Urinary bladder (tissue), 4 donors: ENCODE measurements around the gene NHSL2. TPM values are rescaled to one million over a fixed set of nuclear protein-coding genes. Genes with fewer than 3 reads are reported as not detected.

Experiments
- DNase-seq: peaks from one replicate; pipeline ENCODE4 v3.0.0-alpha.2; 2015; ENCODE audit errors: extremely low spot score
- H3K27ac ChIP-seq: one replicate; pipeline ENCODE4 v1.5.1; 2013; ENCODE audit warnings: low read depth, mild to moderate bottlenecking, moderate library complexity
- H3K36me3 ChIP-seq: one replicate; pipeline ENCODE4 v1.6.1; 2013; ENCODE audit warnings: mild to moderate bottlenecking, moderate library complexity; ENCODE audit not compliant: insufficient read depth
- H3K4me1 ChIP-seq: one replicate; pipeline ENCODE4 v1.6.1; 2013; ENCODE audit warnings: mild to moderate bottlenecking, moderate library complexity; ENCODE audit not compliant: insufficient read depth
- H3K4me3 ChIP-seq: one replicate; pipeline ENCODE4 v1.5.1; 2013; ENCODE audit warnings: low read depth, low read length
- WGBS: extraction: QIAGEN DNeasy Blood & Tissue Kit; methylation state at CpG from one replicate; pipeline ENCODE4 v1.1.7; 2013; 5-methylcytosine and 5-hydroxymethylcytosine counted together
- polyA plus RNA-seq: library from polyadenylated mRNA; stranded (reverse); fragments of 200-250 nt; gene quantifications from one replicate; pipeline ENCODE4 v1.2.3, GENCODE V29; 2013
- total RNA-seq: library from RNA; depleted of rRNA; stranded (reverse); fragments of >200 nt; gene quantifications from one replicate; pipeline ENCODE4 v1.2.3, GENCODE V29; 2014
- donor health status: healthy with polysubstance abuse.
- donor health status: healthy.

Gene NHSL2
- total and polyA plus RNA-seq, 2 donors: 9.7 to 14.4 TPM

DNA sequence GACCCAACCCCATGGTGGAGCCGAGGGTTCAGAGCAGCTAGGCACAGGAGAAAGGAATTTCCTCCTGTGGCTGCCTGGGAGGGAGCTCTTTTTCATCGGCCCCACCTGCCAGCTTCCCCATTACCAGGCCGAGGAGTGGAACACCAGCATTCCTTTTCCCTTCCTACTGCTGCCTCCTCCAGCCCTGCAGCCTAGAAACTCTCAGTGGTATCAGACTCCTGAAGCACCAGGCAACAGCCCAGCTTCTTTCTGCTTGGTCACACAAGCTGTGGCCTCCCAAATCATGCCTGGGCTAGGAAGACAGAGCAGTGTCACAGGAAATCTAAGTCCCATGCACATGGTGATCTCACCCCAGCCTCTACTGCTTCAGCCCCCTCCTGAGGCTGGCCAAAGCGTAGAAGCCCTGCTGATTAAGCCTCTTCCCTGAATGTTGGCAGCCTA is 191.0 kb downstream of the NHSL2 start:
- H3K4me1 ChIP-seq: no peaks in the 10 kb centered on the region
- WGBS: 48% methylated on average over 4 of the region's 4 CpGs
- H3K27ac ChIP-seq: no peak overlapping the region
- no peak overlapping the region for H3K4me3 ChIP-seq
- no peaks in the 10 kb centered on the region for H3K36me3 ChIP-seq
- DNase-seq: no peak

DNA sequence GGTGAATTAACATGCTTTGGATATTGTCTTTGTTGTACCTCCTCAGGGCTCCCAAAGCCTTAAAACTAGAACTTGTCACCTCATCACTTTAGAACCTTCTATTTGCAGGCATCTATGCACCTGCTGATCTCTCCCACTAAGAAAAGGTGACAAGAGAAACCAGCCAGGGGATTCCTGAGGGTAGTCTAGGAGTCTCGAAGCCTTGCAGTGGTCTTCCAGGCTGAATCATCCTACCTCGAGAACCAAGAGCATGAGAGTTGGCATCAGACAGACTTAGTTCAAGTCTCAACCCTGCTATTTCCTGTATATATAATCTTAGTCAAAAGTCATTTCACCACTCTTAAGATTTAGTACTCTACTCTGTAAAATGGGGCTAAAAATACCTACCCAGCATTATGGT is 191.5 kb downstream of the NHSL2 start:
- Histone ChIP-seq H3K27ac (no peak overlapping the region), H3K36me3 (no peaks in the 10 kb centered on the region), H3K4me3 (no peak overlapping the region), H3K4me1 (no peaks in the 10 kb centered on the region)
- DNase-seq: no peak
- 68% methylated on average over 2 of the region's 2 CpGs for WGBS

DNA sequence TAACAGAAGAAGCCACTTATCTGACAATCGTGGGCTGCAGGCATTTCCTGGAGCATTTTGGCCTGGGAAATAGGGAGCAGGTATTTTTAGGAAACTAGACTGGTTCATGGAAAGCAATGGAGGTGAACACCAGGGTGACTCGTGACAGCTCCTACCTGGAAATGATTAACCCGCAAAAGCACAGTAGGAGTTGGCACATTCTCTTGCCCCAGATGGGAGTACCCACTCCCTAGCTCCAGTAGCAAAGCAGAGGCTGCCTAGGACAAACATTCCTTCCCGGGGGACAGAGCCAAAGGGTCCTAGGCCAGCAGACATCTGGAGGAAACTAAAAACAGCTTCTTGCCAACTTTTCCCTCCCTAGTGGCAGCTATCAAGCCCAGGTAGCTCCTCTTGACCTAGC is 192.1 kb downstream of the NHSL2 start:
- no peak for DNase-seq
- WGBS: 70% methylated on average over 4 of the region's 4 CpGs
- H3K4me1 ChIP-seq: no peaks in the 10 kb centered on the region
- no peak overlapping the region for H3K27ac ChIP-seq
- H3K4me3 ChIP-seq: no peak overlapping the region
- no peaks in the 10 kb centered on the region for H3K36me3 ChIP-seq

DNA sequence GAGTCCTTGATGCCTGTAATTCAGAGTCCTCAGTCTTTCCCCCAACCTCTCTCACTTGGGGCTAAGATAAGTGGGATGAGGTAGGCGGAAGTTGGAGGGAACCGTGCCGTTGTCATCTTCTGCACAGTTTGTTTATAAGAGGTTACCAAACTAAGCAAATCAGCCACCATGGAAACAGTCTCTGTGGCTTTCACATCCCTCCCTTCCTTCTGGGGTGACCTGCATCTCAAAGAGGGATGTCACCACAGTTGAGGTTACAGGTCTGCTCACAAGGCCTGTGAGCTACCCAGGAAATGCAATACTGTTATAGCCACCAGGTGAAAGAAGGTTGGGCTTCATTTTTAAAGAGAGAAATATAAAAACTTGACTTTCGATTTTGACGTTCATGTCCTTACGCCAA is 194.8 kb downstream of the NHSL2 start:
- 72% methylated on average over 6 of the region's 6 CpGs for WGBS
- H3K36me3 ChIP-seq: no peaks in the 10 kb centered on the region
- H3K27ac ChIP-seq: no peak overlapping the region
- DNase-seq: no peak
- H3K4me1 ChIP-seq: no peaks in the 10 kb centered on the region
- H3K4me3 ChIP-seq: no peak overlapping the region

DNA sequence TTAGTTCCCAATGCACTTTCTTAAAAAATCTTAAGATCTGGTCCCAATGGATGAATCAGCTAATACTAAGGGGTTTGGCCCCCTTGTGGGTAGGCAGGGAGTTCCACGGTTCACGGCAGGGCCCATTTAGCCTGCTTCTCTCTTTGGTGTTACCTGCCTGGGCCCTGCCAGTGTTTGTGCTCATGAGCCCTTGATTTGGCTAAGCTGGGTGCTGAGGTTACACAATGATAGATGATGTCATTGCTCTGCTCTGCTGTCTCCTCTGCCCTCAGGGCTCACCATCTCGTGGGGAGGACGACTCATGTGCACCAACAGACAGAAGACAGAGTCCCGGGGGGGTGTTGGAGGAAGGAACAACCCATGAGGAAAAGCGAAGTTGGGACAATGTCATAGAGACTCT is 196.7 kb downstream of the NHSL2 start:
- no peak for DNase-seq
- Histone ChIP-seq H3K36me3 (no peaks in the 10 kb centered on the region), H3K27ac (no peak overlapping the region), H3K4me3 (no peak overlapping the region), H3K4me1 (no peaks in the 10 kb centered on the region)
- 81% methylated on average over 6 of the region's 6 CpGs for WGBS

DNA sequence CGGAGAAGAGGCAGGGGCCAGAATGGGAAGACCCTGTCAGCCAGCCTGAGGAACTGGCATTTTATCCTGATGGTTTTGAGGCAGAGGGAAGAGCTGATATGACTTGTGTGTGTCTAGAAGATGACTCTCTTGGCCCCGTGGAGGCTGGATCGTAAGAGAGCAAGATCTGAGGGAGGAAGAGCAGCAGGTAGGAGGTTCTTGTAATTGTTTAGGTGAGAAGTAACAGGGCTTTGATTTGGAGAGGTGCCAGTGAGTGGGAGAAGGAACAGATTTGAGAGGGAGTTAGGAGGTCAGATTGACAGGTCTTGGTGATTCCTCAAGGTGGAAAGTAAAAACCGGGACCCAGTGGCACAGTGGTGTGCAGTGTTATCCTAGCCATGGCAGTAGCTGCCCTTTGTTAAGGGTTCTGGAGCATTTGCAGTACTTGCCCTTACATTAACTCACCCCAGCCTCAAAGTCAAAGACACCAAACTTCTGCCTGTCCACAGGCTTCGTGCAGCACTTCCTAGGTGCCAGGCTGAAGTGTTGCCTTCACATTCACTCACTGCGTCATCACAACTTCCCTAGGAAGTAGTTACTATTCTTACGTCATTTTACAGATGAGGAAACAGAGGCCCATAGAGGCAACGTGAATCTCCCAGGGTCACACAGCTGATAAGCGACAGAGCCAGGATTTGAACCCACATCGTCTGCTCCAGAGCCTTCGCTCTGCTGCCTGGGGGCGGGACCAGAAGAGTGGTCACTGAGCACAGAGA is 197.4 kb downstream of the NHSL2 start:
- 88% methylated on average over 12 of the region's 12 CpGs for WGBS

DNA sequence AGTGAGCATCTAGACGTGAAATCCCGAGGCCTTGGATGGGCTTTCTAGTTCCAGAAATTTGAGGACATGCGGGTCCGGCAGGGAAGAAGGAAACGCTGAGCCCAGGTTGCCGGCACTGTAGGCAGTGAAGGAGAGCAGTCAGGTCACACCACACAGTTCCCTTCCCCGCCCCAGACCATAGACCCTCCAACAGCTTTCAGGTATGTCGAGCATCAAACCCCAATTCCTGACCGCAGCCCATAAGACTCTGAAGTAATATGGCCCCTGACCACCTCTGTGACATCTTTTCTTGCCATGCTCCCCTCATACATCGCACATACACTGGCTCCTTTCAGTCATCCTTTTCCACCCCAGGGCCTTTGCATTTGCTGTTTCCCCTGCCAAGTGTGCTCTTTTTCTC is 198.0 kb downstream of the NHSL2 start:
- WGBS: 95% methylated on average over 10 of the region's 10 CpGs
- no peak overlapping the region for H3K27ac ChIP-seq
- no peaks in the 10 kb centered on the region for H3K4me1 ChIP-seq
- DNase-seq: no peak
- H3K4me3 ChIP-seq: no peak overlapping the region
- H3K36me3 ChIP-seq: no peaks in the 10 kb centered on the region

More for the DNA sequence above, 197.4 kb downstream of the NHSL2 start:
- no peak overlapping the region for H3K27ac ChIP-seq
- no peaks in the 10 kb centered on the region for H3K36me3 ChIP-seq
- no peak overlapping the region for H3K4me3 ChIP-seq
- no peak for DNase-seq
- no peaks in the 10 kb centered on the region for H3K4me1 ChIP-seq

DNA sequence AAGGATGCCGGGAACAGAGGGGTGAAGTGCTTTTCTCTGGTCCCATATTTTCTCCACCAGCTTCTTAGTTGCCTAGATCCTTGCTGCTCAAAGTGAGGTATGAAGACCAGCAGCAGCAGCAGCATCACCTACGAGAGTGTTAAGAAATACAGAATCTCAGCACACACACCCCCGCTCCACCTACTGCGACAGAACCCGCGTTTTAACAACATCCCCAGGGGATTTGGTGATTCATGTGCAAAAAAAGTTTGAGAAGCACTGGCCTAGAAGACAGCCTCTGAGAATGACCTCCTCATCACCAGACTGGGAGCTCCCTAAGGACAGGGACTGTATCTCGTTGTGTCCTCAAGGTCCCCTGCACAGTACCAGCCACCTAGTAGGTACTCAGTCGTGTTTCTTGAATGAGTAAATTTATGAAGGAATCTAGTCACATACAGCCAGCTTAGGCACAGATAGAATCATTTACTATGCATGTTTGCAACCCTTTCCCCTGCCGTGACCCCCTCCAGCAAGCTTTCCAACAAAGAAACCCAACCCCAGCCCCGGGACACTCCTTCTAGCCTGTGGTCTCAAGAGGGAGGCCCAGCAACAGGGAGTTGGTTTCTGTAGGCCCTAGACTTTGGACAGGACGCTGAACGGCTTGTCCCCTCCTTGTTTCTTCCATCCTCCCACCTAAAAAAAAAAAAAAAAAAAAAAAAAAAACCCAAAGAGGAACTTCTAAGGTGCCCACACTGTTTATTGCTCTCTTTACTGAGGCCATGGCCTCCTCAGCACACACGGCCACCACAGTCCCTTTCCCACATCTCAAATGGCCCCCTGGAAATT is 199.6 kb downstream of the NHSL2 start:
- no peak overlapping the region for H3K27ac ChIP-seq
- H3K36me3 ChIP-seq: no peaks in the 10 kb centered on the region
- no peak for DNase-seq
- WGBS: 67% methylated on average over 13 of the region's 13 CpGs
- no peak overlapping the region for H3K4me3 ChIP-seq
- no peaks in the 10 kb centered on the region for H3K4me1 ChIP-seq

DNA sequence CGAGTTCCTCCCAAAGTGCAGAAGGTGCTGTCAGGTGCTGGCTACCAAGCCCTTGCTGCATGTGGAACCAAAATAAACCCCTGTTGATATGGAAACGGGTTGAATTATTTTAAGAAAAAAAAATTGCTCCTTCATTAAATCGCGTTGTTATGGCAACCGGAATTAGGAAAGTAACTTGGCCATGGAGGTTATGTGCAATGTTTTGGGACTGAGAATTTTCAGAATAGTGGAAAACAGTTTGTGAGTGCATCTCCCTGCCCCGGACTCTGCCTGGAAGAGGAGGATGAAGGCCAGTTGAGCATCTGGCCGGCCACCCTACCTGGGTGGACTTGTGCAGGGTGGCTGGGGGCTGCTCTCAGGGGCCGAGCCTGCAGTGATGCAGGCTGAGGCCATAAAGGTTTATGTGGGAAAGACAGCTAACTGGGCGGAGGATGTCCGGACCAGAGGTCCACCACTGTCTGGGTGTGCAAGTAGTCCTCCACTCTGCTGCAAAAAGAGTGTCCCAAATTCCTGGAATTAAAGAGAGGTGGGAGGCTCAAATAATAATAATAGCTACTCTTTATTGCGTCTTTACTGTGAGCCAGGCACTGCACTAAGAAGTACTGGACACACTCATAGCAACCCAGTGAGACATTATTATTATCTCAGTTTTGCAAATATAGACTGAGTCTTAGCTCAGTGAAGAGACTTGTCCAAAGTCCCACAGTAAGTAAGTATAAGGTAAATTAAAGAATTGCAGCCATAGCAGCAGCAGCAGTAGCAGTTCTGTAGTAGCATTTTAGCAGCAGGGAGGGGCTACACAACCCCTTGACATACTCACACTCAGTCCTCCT is 200.4 kb downstream of the NHSL2 start:
- WGBS: 89% methylated on average over 11 of the region's 11 CpGs
- H3K4me3 ChIP-seq: no peak overlapping the region
- no peaks in the 10 kb centered on the region for H3K4me1 ChIP-seq
- DNase-seq: no peak
- no peak overlapping the region for H3K27ac ChIP-seq
- H3K36me3 ChIP-seq: no peaks in the 10 kb centered on the region

DNA sequence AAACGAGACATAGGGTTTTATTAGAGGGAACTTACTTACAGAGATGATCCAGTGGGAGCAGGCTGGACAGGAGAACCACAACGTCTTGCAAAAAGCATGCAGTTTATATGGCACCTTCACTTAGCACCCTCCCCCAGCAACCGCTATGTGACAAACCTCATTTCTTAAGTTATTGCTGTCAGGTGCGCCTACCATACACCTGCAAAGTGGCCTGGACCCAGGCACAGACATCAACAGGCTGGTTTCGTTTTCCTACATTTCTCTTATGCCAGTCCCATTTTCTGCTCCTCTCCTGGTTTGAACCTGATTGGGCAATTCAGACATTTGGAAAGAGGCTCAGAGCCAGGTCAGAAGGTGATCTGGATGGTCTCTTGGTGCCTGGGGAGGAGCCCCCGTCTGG is 202.8 kb downstream of the NHSL2 start:
- WGBS: 88% methylated on average over 6 of the region's 6 CpGs
- no peak overlapping the region for H3K4me3 ChIP-seq
- H3K27ac ChIP-seq: no peak overlapping the region
- no peaks in the 10 kb centered on the region for H3K36me3 ChIP-seq
- no peak for DNase-seq
- no peaks in the 10 kb centered on the region for H3K4me1 ChIP-seq

DNA sequence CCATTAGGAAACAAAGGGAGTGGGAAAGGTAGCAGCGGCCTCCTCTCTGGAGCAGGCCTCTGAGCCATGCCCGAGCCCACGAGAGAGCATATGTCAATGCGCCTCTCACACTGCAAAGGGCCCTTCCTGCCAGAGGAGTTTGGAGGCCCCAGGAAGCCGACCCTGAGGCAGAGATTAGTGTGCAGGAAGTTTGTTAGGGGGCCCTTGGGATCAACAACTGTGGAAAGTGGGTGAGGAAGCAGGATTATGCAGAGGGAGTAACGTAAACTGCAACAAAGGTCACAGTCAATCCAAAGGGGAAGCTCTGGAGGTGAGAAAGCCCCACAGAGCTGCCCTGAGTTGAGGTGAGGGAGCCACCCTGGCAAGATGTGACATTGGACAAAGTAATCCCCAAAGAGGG is 203.7 kb downstream of the NHSL2 start:
- DNase-seq: no peak
- 55% methylated on average over 6 of the region's 6 CpGs for WGBS
- H3K27ac ChIP-seq: peak overlapping the region; percentile 70
- no peaks in the 10 kb centered on the region for H3K36me3 ChIP-seq
- no peak overlapping the region for H3K4me3 ChIP-seq
- no peaks in the 10 kb centered on the region for H3K4me1 ChIP-seq

DNA sequence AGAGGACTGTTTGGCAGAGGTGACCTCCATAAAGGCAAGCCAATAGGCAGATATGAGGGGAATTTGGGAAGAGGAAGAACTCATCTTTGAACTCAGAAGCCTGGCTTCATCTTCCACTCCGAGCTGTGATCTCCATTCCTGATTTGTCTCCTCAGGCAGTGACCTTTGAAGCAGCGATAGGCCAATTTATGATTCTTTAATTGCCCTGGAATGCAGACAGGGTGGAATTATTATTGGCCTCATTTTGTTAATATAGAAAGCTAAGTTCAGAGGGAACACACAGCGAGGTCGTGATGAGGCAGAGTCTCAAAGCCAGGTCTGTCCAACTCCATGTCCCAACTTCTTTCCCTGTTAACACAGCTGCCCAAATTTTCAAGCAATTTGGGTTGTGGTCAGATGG is 204.2 kb downstream of the NHSL2 start:
- H3K4me1 ChIP-seq: no peaks in the 10 kb centered on the region
- DNase-seq: no peak
- H3K27ac ChIP-seq: peak overlapping the region; percentile 5
- no peaks in the 10 kb centered on the region for H3K36me3 ChIP-seq
- WGBS: 60% methylated on average over 4 of the region's 4 CpGs
- no peak overlapping the region for H3K4me3 ChIP-seq

DNA sequence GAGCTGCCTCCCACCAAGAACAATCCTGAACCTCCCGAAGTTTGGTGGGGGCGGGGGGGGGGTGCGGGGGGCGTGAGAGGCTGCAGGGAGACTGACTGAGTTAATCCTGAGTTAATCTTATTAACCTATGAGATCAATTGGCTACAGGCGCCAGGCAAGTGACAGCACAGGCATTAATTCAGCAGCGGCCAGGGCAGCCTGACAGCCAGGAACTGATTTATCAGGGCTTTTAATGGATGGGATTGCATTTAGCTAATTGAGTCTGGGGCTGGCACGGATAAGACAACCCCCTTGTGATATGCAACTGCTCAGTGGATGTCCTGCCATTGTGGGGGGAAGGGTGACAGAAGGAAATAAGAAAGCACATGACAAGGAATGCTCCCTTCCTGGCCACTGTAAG is 204.7 kb downstream of the NHSL2 start:
- 65% methylated on average over 7 of the region's 7 CpGs for WGBS
- H3K4me3 ChIP-seq: no peak overlapping the region
- H3K36me3 ChIP-seq: no peaks in the 10 kb centered on the region
- no peak overlapping the region for H3K27ac ChIP-seq
- H3K4me1 ChIP-seq: no peaks in the 10 kb centered on the region
- no peak for DNase-seq
